Measurements from ENCODE around the gene C1QTNF12.

The C1QTNF12 gene

GRCh38 chr1:1291548-1292441 lies 45.3 kb upstream of the C1QTNF12 start:
- peak; percentile 50 for TF ChIP-seq CTCF (IDR thresholded peaks at IDR 0.05; ENCODE audit: low read depth, low read length)
- no peak for DNase-seq (ENCODE audit: extremely low read depth, low read depth)

- no peak for TF ChIP-seq CTCF (IDR thresholded peaks at IDR 0.05; ENCODE audit: low read depth, low read length)
- DNase-seq (ENCODE audit: extremely low read depth, low read depth) = no peak
Observed at GRCh38 chr1:1291023-1291528, 44.6 kb upstream of the C1QTNF12 start.

- DNase-seq (ENCODE audit: extremely low read depth, low read depth) = no peak
- peak; percentile 73 for TF ChIP-seq CTCF (IDR thresholded peaks at IDR 0.05; ENCODE audit: low read depth, low read length)
Observed at GRCh38 chr1:1290238-1290731, 43.8 kb upstream of the C1QTNF12 start.

- TF ChIP-seq CTCF (IDR thresholded peaks at IDR 0.05; ENCODE audit: low read depth, low read length) = no peak
- DNase-seq (ENCODE audit: extremely low read depth, low read depth) = no peak
Observed at GRCh38 chr1:1287288-1288110, 41.0 kb upstream of the C1QTNF12 start.

GRCh38 chr1:1286313-1287261 lies 40.1 kb upstream of the C1QTNF12 start:
- DNase-seq (ENCODE audit: extremely low read depth, low read depth) = no peak
- no peak for TF ChIP-seq CTCF (IDR thresholded peaks at IDR 0.05; ENCODE audit: low read depth, low read length)

GRCh38 chr1:1285611-1286311 lies 39.2 kb upstream of the C1QTNF12 start:
- DNase-seq (ENCODE audit: extremely low read depth, low read depth) = no peak
- no peak for TF ChIP-seq CTCF (IDR thresholded peaks at IDR 0.05; ENCODE audit: low read depth, low read length)
